GM03348 (cell line): ENCODE measurements around the gene HAX1.
"Not testable (repeated sequence)": the region's sequence is repeated elsewhere in the genome, so short reads cannot be mapped to it uniquely, and the experiment has no call there.

Source experiments
- DNase-seq: peaks from one replicate; pipeline ENCODE4 v3.0.0; 2012; ENCODE audit warnings: low spot score

Gene HAX1

DNA sequence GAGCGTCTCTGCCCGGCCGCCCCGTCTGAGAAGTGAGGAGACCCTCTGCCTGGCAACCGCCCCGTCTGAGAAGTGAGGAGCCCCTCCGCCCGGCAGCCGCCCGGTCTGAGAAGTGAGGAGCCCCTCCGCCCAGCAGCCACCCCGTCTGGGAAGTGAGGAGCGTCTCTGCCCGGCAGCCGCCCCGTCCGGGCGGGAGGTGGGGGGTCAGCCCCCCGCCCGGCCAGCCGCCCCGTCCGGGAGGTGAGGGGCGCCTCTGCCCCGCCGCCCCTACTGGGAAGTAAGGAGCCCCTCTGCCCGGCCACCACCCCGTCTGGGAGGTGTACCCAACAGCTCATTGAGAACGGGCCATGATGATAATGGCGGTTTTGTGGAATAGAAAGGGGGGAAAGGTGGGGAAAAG, 15.2 kb downstream of the HAX1 start:
- DNase-seq, result not testable (repeated sequence)

GRCh38 chr1:154288661-154289060, 16.2 kb downstream of the HAX1 start:
- no peak for DNase-seq

DNA sequence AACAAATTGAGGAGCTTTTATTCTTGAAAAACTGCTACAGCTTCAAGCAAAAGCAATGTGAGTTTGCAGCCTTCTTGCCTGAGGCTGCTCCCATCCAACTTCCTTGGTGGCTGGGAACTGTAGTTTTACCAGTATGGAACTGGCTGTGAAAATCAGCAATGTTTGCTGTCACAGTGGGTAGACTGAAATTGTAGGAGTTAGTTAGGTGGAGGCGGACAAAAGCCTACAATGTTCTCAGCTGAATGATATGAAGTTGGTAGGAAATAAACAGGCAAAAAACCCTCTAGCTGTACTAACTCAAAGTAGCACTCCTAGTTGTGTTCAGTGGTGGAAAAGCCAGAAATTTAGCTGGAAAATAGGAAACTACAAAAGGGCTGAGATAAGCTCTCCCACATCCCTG, 18.5 kb downstream of the HAX1 start:
- DNase-seq, result no peak

- no peak for DNase-seq
Measured at GRCh38 chr1:154295408-154296235, 23.2 kb downstream of the HAX1 start.

DNA sequence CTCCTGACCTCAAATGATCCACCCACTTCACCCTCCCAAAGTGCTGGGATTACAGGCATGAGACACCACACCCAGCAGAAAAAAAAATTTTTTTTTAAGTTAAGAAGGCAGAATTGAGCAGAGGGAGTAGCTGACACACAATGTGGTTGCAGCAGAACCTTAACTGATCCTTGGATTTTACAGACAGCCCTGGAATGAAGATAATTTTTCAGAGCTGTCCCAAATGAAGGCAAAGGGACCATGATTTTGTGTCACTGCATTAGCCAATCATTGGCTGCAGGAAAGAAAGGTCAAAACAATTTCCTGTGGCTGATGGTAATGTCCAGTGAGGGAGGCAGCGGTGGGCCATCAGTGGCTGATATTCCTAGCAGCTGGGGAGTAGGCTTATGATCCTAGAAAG, 29.2 kb downstream of the HAX1 start:
- no peak for DNase-seq

DNA sequence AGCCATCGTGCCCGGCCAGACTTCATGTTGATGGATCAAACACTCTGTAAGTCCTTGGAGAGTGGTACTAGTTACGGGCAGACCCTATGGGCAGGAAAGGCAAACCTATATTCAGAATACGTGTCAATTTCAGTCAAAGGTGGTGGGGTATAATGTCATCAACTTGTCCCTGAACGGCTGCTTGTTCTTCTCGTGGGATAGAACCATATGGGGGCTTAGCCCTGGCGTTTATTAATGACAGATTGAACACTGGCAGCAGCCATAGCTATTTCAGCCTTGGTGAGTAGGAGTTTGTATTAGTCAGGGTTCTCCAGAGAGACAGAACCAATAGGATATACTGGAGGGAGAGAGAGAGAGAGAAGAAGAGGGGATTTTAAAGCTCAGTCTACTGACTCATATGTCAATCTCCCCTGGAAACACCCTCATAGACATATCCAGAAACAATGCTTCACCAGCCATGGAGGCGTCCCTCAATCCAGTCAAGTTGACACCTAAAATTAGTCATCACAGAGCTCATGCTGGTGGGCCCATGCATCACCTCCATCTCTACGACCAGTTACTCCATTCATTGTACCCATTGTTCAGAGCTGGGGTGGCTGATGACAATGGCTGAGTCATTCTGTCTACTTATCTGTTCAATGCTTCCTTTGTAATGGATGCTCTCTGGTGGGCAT, 32.4 kb downstream of the HAX1 start:
- DNase-seq, result no peak

- peak; percentile 71 for DNase-seq
Measured at GRCh38 chr1:154306151-154306550, 33.7 kb downstream of the HAX1 start.

DNA sequence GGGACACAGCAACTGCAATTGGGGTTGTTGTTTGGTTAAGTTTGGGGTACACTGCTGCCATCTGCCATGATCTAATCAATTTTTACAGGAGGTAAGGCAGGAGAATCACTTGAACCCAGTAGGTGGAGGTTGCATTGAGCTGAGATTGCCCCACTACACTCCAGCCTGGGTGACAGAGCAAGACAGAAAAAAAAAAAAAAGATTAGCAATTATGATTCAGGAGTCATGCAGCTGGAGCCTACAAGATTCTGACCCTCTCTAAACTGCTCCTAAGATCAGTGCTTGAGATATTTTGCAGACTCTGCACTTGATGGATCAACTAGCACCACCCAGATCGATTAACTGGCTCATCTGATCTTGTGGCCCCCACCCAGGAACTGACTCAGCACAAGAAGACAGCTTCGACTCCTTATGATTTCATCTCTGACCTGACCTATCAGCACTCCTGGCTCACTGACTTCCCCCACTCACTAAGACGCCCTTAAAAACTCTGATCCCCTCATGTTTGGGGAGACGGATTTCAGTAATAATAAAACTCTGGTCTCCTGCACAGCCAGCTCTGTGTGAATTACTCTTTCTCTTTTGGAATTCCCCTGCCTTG, 35.3 kb downstream of the HAX1 start:
- DNase-seq, result not testable (repeated sequence)

DNA sequence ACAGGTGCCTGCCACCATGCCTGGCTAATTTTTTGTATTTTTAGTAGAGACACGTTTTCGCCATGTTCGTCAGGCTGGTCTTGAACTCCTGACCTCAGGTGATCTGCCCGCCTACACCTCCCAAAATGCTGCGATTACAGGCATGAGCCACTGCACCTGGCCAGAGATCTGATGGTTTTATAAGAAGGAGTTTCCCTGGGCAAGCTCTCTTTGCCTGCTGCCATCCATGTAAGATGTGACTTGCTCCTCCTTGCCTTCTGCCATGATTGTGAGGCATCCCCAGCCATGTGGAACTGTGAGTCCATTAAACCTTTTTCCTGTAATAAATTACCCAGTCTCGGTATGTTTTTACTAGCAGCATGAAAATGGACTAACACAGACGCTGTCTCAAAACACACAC, 36.7 kb downstream of the HAX1 start:
- not testable (repeated sequence) for DNase-seq

GRCh38 chr1:154312229-154313065, 40.0 kb downstream of the HAX1 start:
- DNase-seq, result not testable (repeated sequence)

- DNase-seq, result no peak
Measured at GRCh38 chr1:154313066-154313356, 40.6 kb downstream of the HAX1 start.

DNA sequence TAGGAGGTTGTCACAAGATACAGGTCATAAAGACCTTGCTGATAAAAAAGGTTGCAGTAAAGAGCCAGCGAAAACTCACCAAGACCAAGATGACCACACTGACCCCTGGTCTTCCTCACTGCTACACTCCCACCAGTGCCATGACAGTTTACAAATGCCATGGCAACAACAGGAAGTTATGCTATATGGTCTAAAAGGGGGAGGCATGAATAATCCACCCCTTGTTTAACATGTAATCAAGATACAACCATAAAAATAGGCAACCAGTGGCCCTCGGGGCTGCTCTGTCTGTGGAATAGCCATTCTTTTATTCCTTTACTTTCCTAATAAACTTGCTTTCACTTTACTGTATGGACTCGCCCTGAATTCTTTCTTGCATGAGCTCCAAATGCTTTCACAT, 41.8 kb downstream of the HAX1 start:
- not testable (repeated sequence) for DNase-seq

DNA sequence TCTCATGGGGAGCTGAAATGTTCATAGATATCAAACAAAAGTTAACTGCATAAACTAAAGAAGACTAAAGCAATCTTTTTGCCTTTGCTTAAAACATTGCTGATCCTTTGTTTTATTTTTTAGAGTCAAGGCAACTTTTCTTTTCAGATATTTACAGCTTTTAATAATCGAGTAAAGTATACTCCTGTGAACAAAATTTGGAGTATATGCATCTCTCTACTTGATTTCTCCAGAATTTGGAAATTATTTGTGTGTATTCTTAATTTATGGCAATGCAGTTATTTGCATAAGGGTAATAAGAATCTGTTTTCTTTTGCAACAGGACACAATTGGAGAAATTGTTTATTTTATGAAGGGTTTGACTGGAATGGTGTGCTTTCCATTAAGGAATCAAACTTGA, 44.3 kb downstream of the HAX1 start:
- no peak for DNase-seq

- DNase-seq, result no peak
Measured at GRCh38 chr1:154318386-154318785, 46.0 kb downstream of the HAX1 start.

GRCh38 chr1:154320882-154321608, 48.6 kb downstream of the HAX1 start, which contains the start of gene AQP10:
TSS of gene AQP10 (plus strand) at chr1:154321093. CDS start at chr1:154321156, 63 bp downstream.
- DNase-seq, result no peak

DNA sequence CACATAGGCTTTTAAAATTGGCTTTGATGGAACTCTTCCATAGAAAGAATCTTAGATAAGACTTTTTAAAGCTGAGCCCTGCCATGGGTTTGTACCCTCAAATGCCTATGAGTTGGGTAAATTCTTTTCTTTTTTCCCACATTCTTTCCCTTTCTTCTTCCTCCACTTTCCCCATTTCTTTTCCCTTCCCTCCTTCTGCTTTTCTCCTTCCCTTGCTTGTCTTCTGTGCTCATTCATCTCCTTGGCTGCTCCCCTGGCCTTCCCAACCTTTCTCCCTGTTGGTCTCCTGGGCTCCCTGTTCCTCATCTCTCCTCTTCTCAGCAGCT, 49.1 kb downstream of the HAX1 start:
- DNase-seq, result not testable (repeated sequence)

GRCh38 chr1:154323493-154323892, 51.1 kb downstream of the HAX1 start:
- no peak for DNase-seq

GRCh38 chr1:154324241-154324640, 51.8 kb downstream of the HAX1 start:
- no peak for DNase-seq

DNA sequence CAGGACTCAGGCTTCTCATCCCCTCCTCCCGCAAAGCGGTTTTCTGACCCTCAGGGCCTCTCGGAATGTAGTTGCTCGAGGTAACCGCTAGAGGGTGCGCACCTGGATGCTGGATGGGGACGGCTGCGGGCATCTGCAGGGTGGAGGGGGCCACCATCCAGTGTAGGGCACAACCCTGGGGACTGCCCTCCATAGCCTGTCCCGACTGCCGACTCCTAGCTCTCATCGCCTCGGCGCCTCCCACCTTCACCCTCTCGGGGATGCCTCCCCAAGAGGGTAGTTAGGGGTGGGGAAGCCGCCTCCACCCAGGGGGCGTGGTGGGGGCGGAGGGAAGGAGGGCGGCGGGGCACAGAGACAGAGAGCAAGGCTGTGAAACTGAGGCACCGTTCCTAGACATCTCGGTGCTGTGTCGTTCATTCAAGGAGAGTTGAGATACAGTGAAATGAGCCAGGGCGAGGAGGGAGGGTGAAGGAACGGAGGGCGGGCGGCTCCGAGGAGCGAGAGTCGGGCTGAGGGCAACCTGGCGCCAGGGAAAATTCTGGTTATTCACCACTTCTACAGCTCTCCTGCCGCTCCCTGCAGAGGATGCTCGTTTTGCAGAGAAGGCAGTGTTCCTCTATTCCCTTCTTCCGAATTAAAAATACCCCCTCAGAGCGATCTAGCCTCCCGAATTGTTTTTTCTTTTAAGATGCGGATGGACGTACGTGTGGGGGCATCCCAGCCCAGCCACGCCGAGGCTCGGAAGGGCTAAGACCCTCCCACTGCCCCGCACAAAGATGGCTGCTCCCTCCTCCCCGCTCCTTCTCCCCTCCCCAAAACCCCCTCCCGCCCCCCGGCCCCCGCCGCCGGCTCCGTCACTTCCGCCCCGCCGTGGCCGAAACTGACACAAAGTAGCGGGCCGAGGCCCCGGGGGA, 52.5 kb downstream of the HAX1 start, which contains the start of gene ATP8B2:
ATP8B2 (plus strand) TSS at position 857 of the 914 bp plus-strand sequence. CDS start 2,617 bp downstream, outside the sequence.
- peak; percentile 93 for DNase-seq
